ENCODE data around the gene RTP5.

RTP5 gene

DNA sequence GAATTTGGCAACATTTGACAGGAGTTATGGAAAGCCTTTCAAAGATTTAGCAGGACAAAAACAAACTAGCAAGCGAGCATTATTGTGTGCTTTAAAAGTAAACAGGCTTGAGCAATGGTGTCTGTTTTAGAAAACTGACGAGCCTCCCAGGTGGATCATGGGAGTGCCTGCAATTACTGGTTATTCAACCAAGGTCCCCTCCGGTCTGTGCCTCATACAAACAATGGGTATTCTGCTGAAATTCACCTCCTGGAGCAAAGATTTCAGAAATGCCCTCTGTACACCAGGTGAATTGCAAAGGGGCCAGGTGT is 22.4 kb downstream of the RTP5 start:
- no peak for DNase-seq (ENCODE audit: low spot score)
- in situ Hi-C loops (cut with MboI; ENCODE audit: low pct_unique_long_range_greater_than_20kb, low sequenced_read_pairs, unreplicated experiment): no loop called here
- TF ChIP-seq, protein P1, sequence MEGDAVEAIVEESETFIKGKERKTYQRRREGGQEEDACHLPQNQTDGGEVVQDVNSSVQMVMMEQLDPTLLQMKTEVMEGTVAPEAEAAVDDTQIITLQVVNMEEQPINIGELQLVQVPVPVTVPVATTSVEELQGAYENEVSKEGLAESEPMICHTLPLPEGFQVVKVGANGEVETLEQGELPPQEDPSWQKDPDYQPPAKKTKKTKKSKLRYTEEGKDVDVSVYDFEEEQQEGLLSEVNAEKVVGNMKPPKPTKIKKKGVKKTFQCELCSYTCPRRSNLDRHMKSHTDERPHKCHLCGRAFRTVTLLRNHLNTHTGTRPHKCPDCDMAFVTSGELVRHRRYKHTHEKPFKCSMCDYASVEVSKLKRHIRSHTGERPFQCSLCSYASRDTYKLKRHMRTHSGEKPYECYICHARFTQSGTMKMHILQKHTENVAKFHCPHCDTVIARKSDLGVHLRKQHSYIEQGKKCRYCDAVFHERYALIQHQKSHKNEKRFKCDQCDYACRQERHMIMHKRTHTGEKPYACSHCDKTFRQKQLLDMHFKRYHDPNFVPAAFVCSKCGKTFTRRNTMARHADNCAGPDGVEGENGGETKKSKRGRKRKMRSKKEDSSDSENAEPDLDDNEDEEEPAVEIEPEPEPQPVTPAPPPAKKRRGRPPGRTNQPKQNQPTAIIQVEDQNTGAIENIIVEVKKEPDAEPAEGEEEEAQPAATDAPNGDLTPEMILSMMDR (IDR thresholded peaks at IDR 0.05; ENCODE audit: extremely low read depth, insufficient read depth, missing control alignments): no peak

DNA sequence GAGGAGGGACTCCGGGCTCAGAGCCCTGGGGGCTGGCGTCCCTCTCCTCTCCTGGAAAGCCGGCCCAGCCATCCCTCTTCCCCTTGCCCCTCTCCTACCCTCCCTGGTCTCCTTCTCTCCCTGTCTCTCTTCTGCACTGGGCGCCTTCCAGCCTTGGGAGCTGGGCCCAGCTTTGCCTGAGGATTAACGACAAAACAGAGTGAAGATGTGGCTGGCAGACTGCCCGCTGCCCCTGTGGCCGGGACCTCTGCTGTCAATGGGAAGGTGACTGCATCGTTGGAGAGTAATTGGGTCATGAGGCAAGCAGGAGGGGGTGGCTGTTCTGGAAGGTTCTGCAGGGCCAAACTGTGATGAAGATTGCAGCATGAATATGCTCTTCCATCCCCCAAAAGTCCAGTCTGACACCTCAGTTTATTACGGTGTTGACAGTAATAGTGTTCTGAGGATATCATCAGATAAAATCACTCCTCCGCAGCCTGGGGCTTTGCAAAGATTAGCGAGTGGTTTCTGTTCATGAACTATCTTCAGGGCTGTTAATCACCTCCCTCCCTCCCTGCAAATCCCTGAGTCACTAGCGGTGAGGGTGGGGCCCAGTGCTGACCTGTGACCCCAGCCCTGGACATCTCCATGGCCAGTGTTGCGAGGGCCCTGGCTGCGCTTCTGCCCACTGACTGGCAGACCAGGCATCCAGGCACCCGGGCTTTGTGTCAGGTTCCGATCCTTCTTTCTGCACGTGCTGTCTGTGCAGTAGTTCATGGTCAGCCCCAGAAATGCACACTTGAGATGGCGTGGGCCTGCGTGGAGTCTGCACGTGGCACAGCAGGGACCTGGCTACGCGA is 23.0 kb downstream of the RTP5 start:
- no peak for DNase-seq (ENCODE audit: low spot score)
- in situ Hi-C loops (cut with MboI; ENCODE audit: low pct_unique_long_range_greater_than_20kb, low sequenced_read_pairs, unreplicated experiment): no loop called here
- TF ChIP-seq, protein P1 (IDR thresholded peaks at IDR 0.05; ENCODE audit: extremely low read depth, insufficient read depth, missing control alignments): no peak

DNA sequence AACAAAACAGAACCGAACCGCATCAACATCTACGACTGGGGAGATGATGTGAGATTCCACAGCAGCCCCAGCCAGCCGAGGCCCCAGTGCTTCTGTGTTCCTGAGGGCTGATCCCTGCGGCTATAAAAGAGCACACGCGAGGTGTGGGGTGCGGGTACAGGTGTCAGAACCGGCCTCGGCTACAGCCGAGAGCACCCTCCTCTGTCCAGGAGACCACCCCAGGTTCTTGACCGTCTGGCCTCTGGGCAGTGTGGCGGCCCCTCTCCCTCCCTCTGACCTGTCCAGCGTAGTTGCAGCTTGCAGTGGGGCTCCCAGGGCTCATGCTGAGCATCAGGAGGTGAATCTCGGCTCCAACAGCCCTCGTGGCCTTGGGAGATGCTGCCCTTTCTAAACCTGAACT is 23.7 kb downstream of the RTP5 start:
- in situ Hi-C loops (cut with MboI; ENCODE audit: low pct_unique_long_range_greater_than_20kb, low sequenced_read_pairs, unreplicated experiment): no loop called here
- TF ChIP-seq, protein P1 (IDR thresholded peaks at IDR 0.05; ENCODE audit: extremely low read depth, insufficient read depth, missing control alignments): no peak
- DNase-seq (ENCODE audit: low spot score): no peak

DNA sequence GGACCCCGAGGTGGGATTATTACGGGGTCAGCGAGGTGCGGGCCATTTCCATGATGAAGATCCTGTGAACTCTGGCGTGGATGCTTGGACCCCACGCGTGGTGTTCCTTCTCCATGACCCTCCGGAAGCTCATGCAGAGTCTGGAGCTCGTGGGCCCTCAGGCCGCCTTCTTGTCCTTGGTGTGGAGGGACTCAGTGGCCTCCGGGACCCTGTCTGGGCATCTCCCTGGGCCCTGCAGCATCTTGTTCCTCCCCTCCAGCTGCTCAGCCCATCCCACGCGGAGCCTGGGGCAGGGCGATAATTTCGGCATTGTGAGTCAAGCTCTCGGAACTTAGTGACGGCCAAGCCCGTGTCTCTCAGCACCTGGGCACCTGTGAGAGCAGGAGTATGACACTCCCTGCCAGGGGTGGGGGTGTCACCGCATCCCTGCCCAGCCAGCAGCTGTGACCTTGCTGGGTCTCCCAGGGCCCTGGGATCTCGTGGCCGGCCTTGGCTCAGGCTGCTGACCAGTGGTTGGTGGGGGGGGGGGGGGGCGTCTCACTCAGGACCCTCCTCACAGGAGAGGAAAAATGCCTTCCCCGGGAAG is 24.6 kb downstream of the RTP5 start:
- in situ Hi-C loops (cut with MboI; ENCODE audit: low pct_unique_long_range_greater_than_20kb, low sequenced_read_pairs, unreplicated experiment): no loop called here
- TF ChIP-seq, protein P1 (IDR thresholded peaks at IDR 0.05; ENCODE audit: extremely low read depth, insufficient read depth, missing control alignments): no peak
- DNase-seq (ENCODE audit: low spot score): no peak

DNA sequence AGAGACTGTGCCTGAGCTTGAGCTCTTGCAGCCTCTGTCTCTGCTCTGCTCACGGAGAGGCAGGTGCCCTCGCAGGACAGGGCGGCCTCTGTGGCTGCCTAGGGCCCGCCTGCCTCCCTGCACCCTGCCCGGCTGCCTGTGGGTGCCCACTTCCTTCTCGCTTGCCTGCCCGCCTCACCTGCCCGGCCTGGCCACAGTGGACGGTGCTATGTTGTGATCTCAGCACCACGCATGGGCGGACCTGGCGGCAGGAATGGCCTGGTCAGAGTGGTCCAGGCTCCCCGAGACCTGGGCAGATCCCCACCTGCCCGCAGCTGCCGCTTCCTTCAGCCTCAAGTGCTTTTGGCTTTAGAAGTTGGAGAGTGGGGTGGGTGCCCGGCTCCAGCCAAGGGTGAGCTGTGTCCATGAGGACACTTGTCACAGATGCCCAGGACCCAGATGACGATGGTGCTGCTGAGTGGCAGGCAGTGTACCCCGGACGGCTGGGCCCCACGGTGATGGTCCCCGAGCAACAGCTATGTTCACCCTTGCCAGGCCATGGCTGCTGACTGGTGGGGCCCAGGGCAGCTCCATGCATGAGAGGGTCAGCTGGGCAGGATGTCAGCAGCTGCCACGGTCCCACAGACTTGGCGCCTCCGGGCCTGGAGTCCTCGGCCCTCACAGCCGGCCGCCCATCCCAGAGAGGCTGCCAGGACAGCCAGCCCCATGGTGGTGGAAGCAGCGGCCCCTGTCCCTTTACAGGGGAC is 25.3 kb downstream of the RTP5 start:
- TF ChIP-seq, protein P1 (IDR thresholded peaks at IDR 0.05; ENCODE audit: extremely low read depth, insufficient read depth, missing control alignments): no peak
- DNase-seq (ENCODE audit: low spot score): no peak
- in situ Hi-C loops (cut with MboI; ENCODE audit: low pct_unique_long_range_greater_than_20kb, low sequenced_read_pairs, unreplicated experiment): no loop called here

DNA sequence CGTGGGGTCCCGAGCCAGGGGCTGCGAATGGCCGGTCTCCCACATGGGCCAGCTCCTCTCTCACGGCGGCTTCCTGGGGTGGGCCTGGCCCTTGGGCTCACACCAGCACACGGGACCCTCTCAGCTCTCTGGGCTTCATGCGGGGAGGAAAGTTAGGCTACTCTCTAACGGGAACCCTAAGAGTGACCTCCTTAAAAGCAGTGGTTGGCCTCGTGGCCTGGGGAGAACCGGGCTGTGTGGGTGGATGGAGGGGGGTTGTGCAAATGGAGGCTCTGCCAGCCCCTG is 25.8 kb downstream of the RTP5 start:
- TF ChIP-seq, protein P1 (IDR thresholded peaks at IDR 0.05; ENCODE audit: extremely low read depth, insufficient read depth, missing control alignments): no peak
- in situ Hi-C loops (cut with MboI; ENCODE audit: low pct_unique_long_range_greater_than_20kb, low sequenced_read_pairs, unreplicated experiment): no loop called here
- DNase-seq (ENCODE audit: low spot score): no peak
